T-helper 1 cell treated with Interleukin-12 subunit alpha and Interleukin-12 subunit beta and Interleukin-4 antibody, amounts not matched to agents 30 μg/mL and 1 μg/mL, for 36 hours (primary cell): ENCODE results near the gene DOP1B.
A peak's percentile ranks its signal among the peaks of the same experiment; 100 is the strongest.

ENCODE experiments used
- H3K27ac Mint-ChIP-seq: one replicate; pipeline ENCODE4 v1.8.0; 2021; ENCODE audit warnings: mild to moderate bottlenecking, mixed read lengths
- H3K27me3 Mint-ChIP-seq: one replicate; pipeline ENCODE4 v1.8.0; 2021; ENCODE audit warnings: low read depth, mixed read lengths
- H3K36me3 Mint-ChIP-seq: one replicate; pipeline ENCODE4 v1.8.0; 2021; ENCODE audit warnings: low read depth, mixed read lengths
- H3K4me1 Mint-ChIP-seq: one replicate; pipeline ENCODE4 v1.8.0; 2021; ENCODE audit warnings: low read depth, mixed read lengths
- H3K4me3 Mint-ChIP-seq: one replicate; pipeline ENCODE4 v1.8.0; 2021; ENCODE audit warnings: mild to moderate bottlenecking, moderate library complexity, mixed read lengths
- H3K9me3 Mint-ChIP-seq: one replicate; pipeline ENCODE4 v1.8.0; 2021; ENCODE audit warnings: mixed read lengths

Gene DOP1B

DNA sequence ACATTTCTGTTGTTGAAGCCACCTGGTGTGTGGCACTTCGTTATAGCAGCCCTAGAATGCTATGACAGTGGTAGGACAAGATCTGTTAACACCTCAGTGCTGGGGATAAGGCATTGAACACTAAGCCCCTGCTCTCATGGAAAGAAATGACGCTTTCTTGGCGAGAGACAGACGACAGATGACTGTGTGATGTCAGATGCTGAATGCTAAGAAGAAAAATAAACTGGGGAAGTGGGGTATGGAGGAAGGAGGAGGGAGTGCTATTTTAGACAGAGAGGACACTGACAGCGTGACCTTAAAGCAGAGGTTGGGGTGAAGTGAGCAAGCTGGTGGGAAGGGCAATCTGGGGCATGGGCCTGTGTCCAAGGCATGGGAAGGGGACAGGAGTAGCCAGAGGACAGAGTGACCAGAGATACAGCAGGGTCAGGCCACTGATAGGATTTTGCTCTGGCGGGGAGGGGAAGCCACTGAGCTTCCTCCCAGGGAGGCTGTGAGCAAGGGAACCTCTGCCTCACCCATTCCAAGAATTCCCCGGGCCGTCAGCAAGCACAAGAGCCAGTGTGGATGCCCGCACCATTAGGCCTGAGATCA is 15.2 kb downstream of the DOP1B start:
- H3K9me3 Mint-ChIP-seq = no peaks in the 10 kb centered on the region
- H3K36me3 Mint-ChIP-seq = peaks cover 18% of the 10 kb centered on the region
- H3K27ac Mint-ChIP-seq = peak overlapping the region; percentile 14
- H3K4me3 Mint-ChIP-seq = no peak overlapping the region
- peaks cover 11% of the 10 kb centered on the region for H3K4me1 Mint-ChIP-seq
- H3K27me3 Mint-ChIP-seq = no peaks in the 10 kb centered on the region

DNA sequence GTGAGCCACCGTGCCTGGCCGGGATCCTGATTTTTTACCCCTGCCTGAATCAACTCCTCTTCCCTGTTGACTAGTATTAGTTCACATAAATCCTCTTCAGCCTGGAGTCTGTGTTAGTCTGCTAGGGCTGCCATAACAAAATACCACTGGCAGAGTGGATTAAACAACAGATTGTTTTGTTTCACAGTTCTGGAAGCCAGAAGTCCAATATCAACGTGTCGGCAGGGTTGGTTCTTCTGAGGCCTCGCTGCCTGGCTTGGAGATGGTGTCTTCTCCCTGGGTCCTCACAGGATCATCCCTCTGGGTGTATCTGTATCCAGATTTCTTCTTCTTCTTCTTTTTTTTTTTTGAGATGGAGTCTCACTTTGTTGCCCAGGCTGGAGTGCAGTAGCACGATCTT is 18.2 kb downstream of the DOP1B start:
- no peaks in the 10 kb centered on the region for H3K27me3 Mint-ChIP-seq
- H3K9me3 Mint-ChIP-seq = no peaks in the 10 kb centered on the region
- H3K27ac Mint-ChIP-seq = no peak overlapping the region
- H3K4me1 Mint-ChIP-seq = peaks cover 13% of the 10 kb centered on the region
- H3K4me3 Mint-ChIP-seq = no peak overlapping the region
- peaks cover 15% of the 10 kb centered on the region for H3K36me3 Mint-ChIP-seq

DNA sequence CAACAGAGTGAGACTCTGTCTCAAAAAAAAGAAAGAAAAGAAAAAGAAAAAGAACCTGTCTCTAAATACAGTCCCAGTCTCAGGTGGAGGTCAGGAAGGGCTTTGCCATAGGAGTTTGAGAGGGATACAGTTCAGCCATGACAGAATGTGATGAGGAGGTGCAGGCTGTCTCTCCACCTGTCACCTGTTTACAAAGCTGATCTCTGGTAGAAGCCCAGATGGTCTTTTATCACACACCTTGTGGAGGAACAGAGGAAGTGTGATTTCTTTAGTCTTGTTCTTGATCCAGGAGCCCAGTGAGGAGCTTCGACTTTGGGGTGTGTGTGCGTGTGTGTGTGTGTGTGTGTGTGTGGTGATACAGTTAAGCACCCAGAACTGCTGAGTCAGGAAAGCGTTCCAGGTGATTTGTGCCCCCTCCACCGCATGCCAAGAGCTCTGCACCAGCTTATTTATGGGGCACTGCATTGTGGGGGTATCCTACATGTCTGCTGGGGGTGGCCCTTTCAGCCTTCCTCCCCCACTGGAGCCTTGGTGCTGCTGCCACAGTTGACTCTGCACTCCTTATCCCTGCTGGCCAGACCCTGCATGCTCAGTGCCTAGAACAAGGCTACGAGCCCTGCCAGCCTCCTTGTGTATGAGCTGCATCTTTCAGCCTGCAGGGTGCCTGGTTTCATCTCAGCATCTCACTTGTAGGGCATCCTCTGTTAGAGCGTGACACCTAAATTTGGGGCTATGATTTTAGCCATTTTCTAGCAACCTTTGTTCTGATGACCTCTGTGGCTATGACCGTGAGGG is 19.3 kb downstream of the DOP1B start:
- H3K27me3 Mint-ChIP-seq = no peaks in the 10 kb centered on the region
- peaks cover 13% of the 10 kb centered on the region for H3K4me1 Mint-ChIP-seq
- no peak overlapping the region for H3K4me3 Mint-ChIP-seq
- no peak overlapping the region for H3K27ac Mint-ChIP-seq
- H3K9me3 Mint-ChIP-seq = no peaks in the 10 kb centered on the region
- peaks cover 14% of the 10 kb centered on the region for H3K36me3 Mint-ChIP-seq

DNA sequence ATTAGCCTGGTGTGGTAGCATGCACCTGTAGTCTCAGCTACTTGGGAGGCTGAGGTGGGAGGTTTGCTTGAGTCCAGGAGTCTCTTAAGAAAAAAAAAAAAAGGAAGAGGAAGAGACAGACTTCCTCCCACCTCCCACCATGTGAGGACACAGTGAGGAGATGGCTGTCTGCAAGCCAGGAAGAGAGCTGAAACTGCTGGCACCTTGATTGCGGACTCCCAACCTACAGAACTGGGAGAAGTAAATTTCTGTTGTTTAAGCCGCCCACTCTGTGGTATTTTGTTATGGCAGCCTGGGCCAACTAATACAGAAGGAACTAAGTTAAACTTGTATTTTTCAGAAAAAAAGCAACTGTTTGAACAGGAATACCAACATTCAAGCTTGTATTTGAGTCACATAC is 21.7 kb downstream of the DOP1B start:
- Mint-ChIP-seq H3K27me3 (no peaks in the 10 kb centered on the region), H3K36me3 (peaks cover 6% of the 10 kb centered on the region), H3K4me1 (peaks cover 10% of the 10 kb centered on the region), H3K4me3 (no peak overlapping the region), H3K9me3 (no peaks in the 10 kb centered on the region), H3K27ac (no peak overlapping the region)

DNA sequence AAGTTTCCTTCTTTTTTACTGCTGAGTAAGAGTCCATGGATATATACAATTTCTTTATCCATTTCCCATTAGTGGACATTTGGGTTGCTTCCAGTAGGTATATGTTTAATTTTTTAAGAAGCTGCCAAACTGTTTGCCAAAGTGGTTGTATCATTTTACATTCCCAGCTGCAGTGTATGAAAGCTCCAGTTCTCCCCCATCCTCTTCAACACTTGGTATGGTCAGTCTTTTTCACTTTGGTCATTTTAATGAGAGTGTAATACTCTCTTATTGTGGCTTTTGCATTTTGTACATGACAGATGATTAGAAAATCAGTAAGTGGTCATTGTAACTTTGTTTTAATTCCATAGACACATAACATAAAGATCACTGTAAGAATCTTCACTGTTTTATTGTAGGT is 22.5 kb downstream of the DOP1B start:
- H3K27me3 Mint-ChIP-seq = no peaks in the 10 kb centered on the region
- no peak overlapping the region for H3K4me3 Mint-ChIP-seq
- peaks cover 3% of the 10 kb centered on the region for H3K36me3 Mint-ChIP-seq
- peaks cover 6% of the 10 kb centered on the region for H3K4me1 Mint-ChIP-seq
- H3K27ac Mint-ChIP-seq = no peak overlapping the region
- H3K9me3 Mint-ChIP-seq = no peaks in the 10 kb centered on the region

DNA sequence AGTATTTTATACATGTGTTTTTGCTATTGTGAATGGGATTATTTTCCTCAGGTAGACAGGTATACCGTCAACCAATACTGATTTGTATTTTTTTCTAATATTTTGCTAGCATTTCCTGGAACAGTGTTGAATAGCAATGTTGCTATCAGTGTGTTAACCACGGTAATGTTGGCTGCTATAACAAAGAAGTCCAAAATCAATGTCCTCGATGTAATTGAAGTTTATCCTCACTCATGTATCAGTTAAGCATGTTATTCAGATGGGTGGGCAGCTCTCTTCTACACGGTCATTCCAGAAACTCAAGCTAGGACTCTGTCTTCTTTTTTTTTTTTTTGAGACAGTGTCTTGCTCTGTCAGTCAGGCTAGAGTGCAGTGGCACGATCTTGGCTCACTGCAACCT is 24.3 kb downstream of the DOP1B start:
- peaks cover 6% of the 10 kb centered on the region for H3K4me1 Mint-ChIP-seq
- H3K36me3 Mint-ChIP-seq = peaks cover 5% of the 10 kb centered on the region
- no peak overlapping the region for H3K4me3 Mint-ChIP-seq
- no peaks in the 10 kb centered on the region for H3K9me3 Mint-ChIP-seq
- no peaks in the 10 kb centered on the region for H3K27me3 Mint-ChIP-seq
- no peak overlapping the region for H3K27ac Mint-ChIP-seq

DNA sequence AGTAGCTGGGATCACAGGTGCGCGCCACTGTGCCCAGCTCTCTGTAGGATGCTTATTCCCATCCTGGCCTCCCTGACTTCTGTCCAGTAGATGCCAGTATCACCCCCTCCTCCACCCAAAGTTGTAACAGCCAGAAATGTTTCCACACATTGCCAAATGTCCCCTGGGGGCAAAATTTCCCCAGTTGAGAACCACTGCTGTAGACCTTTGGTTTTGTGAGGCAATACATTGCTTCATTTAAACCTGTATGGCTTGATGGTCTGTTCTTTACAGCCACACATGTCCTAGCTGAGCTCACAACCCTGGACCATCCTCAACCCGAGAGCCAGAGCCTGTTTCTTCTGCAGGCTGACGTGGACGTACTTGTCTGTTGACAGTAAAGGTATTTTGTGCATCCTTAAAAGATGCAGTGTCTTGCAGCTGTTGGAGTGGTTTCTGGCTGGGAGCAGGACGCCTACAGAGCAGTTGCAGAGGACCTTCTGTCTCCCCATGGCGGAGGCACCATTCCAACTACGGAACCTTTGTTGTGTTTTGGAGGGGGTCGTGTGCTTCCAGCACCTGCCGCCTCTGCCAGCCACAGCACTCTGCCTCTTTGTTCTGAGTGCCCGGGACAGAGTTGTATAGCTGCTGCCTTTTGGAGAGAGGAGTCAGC is 26.6 kb downstream of the DOP1B start:
- Mint-ChIP-seq H3K4me1 (peaks cover 5% of the 10 kb centered on the region), H3K36me3 (peaks cover 5% of the 10 kb centered on the region), H3K27ac (no peak overlapping the region), H3K9me3 (no peaks in the 10 kb centered on the region), H3K4me3 (no peak overlapping the region), H3K27me3 (no peaks in the 10 kb centered on the region)

DNA sequence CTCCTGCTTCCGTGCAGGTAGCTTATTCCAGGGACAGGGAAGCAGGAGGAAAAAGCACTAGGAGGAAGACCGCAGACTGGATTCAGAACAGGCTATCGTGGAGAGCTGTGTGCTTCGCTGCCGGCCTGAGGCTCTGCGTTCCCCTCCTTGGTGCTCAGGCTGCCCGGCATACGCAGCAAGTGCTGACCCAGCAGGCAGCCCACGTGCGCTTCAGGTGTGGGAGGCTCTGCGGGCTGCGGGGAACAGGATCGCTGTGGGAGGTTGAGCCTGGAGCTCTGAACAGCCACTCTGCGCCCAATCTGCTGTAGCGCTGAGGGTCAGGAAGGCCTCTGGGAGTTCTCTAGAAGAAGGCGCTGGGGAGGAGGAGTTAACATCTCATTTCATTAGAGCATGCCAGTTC is 27.9 kb downstream of the DOP1B start:
- no peaks in the 10 kb centered on the region for H3K9me3 Mint-ChIP-seq
- no peak overlapping the region for H3K4me3 Mint-ChIP-seq
- H3K4me1 Mint-ChIP-seq = peaks cover 10% of the 10 kb centered on the region
- peaks cover 2% of the 10 kb centered on the region for H3K36me3 Mint-ChIP-seq
- H3K27me3 Mint-ChIP-seq = no peaks in the 10 kb centered on the region
- no peak overlapping the region for H3K27ac Mint-ChIP-seq

DNA sequence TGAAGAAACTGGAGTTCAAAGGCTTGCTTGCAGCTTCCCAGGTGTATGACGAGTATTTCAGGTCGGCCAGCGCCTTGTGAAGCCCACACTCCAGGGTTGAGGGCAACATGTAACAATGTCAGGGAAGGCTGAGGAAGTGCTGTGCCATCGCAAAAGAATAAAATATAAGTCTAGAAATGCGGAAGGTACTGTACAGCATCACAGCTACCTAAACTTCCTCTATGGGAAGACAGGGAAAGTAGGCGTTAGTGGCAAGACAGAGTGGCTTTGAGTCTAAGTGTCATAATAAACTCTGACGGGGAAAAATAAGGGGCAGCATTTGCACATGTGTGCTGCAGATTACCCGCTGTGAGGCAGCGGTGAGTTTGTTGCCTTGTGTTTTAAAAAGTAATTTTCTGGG is 28.9 kb downstream of the DOP1B start:
- H3K9me3 Mint-ChIP-seq = no peaks in the 10 kb centered on the region

DNA sequence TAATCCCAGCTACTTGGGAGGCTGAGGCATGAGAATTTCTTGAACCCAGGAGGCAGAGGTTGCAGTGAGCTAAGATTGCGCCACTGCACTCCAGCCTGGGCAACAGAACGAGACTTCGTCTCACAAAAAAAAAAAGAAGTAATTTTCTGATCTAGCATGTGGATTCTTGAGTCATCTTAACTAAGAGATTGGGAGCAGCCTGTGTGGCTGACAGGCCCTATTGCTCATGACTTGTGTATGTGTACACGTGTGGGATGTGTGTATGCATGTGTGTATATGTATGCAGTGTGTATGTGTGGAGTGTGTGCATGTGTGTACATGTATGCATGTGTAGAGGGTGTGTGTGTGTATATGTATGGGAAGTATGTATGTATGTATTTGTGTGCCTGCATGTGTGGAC is 29.5 kb downstream of the DOP1B start:
- no peak overlapping the region for H3K27ac Mint-ChIP-seq
- peaks cover 2% of the 10 kb centered on the region for H3K36me3 Mint-ChIP-seq
- no peaks in the 10 kb centered on the region for H3K27me3 Mint-ChIP-seq
- H3K4me3 Mint-ChIP-seq = no peak overlapping the region
- no peaks in the 10 kb centered on the region for H3K9me3 Mint-ChIP-seq
- peaks cover 10% of the 10 kb centered on the region for H3K4me1 Mint-ChIP-seq

More for the DNA sequence above, 28.9 kb downstream of the DOP1B start:
- no peak overlapping the region for H3K4me3 Mint-ChIP-seq
- peaks cover 10% of the 10 kb centered on the region for H3K4me1 Mint-ChIP-seq
- H3K27ac Mint-ChIP-seq = no peak overlapping the region
- peaks cover 2% of the 10 kb centered on the region for H3K36me3 Mint-ChIP-seq
- no peaks in the 10 kb centered on the region for H3K27me3 Mint-ChIP-seq

DNA sequence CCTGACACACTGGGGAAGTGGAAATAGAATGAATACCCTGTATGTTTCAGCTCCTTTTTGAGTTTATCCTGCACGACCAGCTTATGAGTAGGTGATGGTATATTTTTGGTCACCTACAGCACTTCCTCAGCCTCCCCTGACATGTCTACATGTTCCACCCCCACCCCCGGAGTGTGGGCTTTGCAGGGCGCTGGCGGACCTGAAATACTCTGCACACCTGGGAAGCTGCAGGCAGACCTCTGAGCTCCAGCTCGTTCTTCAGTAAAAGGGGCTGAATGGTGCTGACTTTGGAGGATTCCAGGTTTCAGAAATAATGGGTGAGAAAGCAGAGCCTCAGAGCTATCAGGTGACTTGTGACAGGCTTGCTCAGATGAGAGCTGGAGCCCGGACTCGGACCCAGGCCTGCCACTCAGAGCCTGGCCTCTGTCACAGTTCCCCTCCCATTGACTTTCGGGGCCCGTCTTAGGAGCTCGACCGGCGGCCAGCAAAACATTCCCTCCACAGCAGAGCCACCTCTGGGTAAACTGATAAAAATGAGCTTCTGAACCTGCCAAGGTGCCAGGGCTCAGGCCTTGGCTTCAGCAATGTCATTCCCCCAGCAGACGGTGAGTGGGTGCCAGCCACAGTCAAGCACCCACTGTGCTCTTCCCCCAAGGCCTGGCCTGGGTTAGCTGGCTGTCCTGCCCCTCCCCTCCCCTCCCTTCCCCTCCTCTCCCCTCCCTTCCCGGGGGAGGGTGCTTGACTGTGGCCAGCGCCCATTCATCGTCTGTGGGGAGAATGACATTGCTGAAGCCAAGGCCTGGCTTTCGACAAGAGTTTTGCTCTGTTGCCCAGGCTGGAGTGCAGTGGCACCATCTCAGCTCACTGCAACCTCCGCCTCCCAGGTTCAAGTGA is 30.1 kb downstream of the DOP1B start:
- Mint-ChIP-seq H3K27me3 (no peaks in the 10 kb centered on the region), H3K27ac (no peak overlapping the region), H3K9me3 (no peaks in the 10 kb centered on the region), H3K4me3 (no peak overlapping the region), H3K4me1 (peaks cover 10% of the 10 kb centered on the region), H3K36me3 (peaks cover 2% of the 10 kb centered on the region)

DNA sequence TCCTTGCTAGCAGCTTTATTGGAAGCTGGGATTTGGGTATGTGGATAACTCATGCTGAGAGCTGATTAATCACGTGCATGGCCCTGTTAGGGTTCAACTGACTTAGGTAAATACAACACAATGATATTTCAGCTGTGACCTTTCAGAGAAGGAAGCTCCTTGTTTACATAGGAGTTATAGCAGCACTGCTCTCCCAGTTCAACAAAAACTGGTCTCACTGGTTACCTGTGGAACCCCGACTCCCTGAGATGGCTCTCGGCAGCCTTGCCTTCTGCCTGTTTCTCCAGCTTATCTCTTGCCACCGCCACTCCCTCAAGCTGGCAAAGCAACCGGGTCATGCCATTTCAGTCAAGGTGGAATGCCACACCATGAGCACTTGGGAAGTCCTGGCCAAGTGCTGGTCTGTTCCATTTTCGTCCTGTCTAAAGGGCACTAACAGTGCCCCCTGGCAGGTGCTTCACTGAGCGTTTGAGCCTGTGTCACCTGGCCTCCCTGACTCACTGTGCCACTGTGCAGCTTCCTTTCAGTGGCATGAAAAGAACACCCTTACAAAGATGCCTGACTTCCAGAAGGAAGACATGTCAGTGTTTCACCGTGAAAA is 31.6 kb downstream of the DOP1B start:
- Mint-ChIP-seq H3K4me1 (peaks cover 10% of the 10 kb centered on the region), H3K36me3 (peaks cover 2% of the 10 kb centered on the region), H3K27me3 (no peaks in the 10 kb centered on the region), H3K4me3 (no peak overlapping the region), H3K9me3 (no peaks in the 10 kb centered on the region), H3K27ac (no peak overlapping the region)

DNA sequence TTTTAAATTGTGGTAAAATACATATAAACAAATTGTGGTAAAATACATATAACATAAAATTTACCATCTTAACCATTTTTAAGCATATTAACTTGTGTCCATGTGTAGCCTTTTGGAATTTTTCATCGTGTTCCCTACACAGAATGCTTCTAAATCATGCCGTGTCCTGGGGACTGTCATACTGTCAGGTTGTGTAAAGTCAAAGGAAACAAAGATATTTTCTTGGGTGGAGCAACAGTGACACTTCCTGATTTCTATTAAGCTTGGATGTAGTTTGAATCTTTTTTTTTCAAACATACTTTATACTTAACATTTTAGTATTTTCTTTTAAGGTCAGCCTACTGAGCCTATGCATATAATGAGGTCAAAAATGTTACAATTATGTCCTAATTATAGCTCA is 32.3 kb downstream of the DOP1B start:
- Mint-ChIP-seq H3K36me3 (peaks cover 2% of the 10 kb centered on the region), H3K9me3 (no peaks in the 10 kb centered on the region), H3K4me3 (no peak overlapping the region), H3K4me1 (peaks cover 10% of the 10 kb centered on the region), H3K27me3 (no peaks in the 10 kb centered on the region), H3K27ac (no peak overlapping the region)

DNA sequence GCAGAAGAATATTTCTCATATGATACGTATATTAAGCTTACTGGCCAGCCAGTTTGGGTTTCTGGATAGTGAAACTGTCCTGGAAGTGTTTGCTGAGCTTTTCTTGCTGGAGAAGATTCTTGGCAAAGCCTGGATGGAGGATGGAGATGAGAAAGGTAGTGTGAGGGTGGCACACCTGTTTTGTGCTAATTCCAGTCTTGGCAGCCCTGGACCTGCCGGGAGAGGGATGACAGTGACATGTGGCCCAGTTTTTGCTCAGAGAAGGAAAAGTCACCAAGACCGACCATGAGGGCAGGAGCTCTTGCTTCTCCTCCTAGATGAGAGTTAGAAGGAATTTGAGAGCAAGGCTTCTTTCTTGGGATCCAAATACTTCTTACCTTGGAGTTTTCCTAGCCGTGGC is 34.1 kb downstream of the DOP1B start:
- no peak overlapping the region for H3K27ac Mint-ChIP-seq
- H3K36me3 Mint-ChIP-seq = no peaks in the 10 kb centered on the region
- H3K9me3 Mint-ChIP-seq = no peaks in the 10 kb centered on the region
- peaks cover 6% of the 10 kb centered on the region for H3K4me1 Mint-ChIP-seq
- H3K27me3 Mint-ChIP-seq = no peaks in the 10 kb centered on the region
- H3K4me3 Mint-ChIP-seq = no peak overlapping the region
